HepG2 (cell line): ENCODE measurements around the gene NOSIP. TPM values are rescaled to one million over a fixed set of nuclear protein-coding genes. Genes with fewer than 3 reads are reported as not detected.
A peak's percentile ranks its signal among the peaks of the same experiment; 100 is the strongest.

ENCODE experiments used
- HNF4G ChIP-seq, 2 experiments: sonication (generic) in 1 of 2; formaldehyde crosslinking in 1 of 2; IDR thresholded peaks; 2 replicates each; pipeline versions ENCODE4 v1.4.0 to v1.6.1; 2011 to 2020; ENCODE audit warnings: borderline replicate concordance in 2 of 2, low read depth in 2 of 2, mild to moderate bottlenecking in 2 of 2, low read length in 1 of 2, missing genetic modification reagents in 1 of 2, moderate library complexity in 1 of 2
- MATR3 ChIP-seq: sonication (generic); formaldehyde crosslinking; IDR thresholded peaks from 2 replicates; pipeline ENCODE4 v1.4.0; 2020; ENCODE audit warnings: missing genetic modification reagents
- XRCC5 ChIP-seq: fragments of 200-400 bp; formaldehyde crosslinking; optimal IDR thresholded peaks from 2 replicates; pipeline ENCODE3; 2017; ENCODE audit warnings: mild to moderate bottlenecking, low read length
- ZNF431 ChIP-seq: sonication (generic); formaldehyde crosslinking; IDR thresholded peaks from 2 replicates; pipeline ENCODE4 v1.9.0; 2022; ENCODE audit warnings: missing genetic modification reagents, low read depth, mild to moderate bottlenecking, borderline replicate concordance
- polyA plus RNA-seq, 8 experiments: library from polyadenylated mRNA; depleted of rRNA in 3 of 8; stranded (reverse) in 7 of 8; unstranded in 1 of 8; fragments of >200 nt; fragmentation: Illumina TruSeq in 4 of 8; extraction: Trizol in 4 of 8; gene quantifications; 2 replicates each; pipeline versions ENCODE4 v1.2.1 to v1.2.3, GENCODE V29; 2011 to 2016; ENCODE audit warnings: low read depth in 4 of 8, missing spikeins in 1 of 8, mixed read lengths in 1 of 8; ENCODE audit not compliant: insufficient read depth in 1 of 8
- total RNA-seq, 5 experiments: library from RNA; depleted of rRNA; stranded (reverse); fragments of >200 nt; fragmentation: Illumina TruSeq; extraction: Trizol; gene quantifications; 2 replicates each; pipeline ENCODE4 v1.2.3, GENCODE V29; 2016; ENCODE audit warnings: low read depth in 1 of 5
- TF ChIP-seq, protein P1 (sequence below): fragments of 450-650 bp; IDR thresholded peaks from 2 replicates; pipeline ENCODE4 v1.6.1; 2016
- TF ChIP-seq, protein P2 (sequence below): IDR thresholded peaks from 2 replicates; pipeline ENCODE4 v1.6.1; 2016; ENCODE audit warnings: low read depth, control low read depth
- TF ChIP-seq, protein P3 (sequence below): sonication (generic); formaldehyde crosslinking; IDR thresholded peaks from 2 replicates; pipeline ENCODE4 v1.4.0; 2020; ENCODE audit warnings: missing genetic modification reagents, borderline replicate concordance
- TF ChIP-seq, protein P4 (sequence below): IDR thresholded peaks from 2 replicates; pipeline ENCODE4 v1.6.1; 2016; ENCODE audit warnings: mild to moderate bottlenecking
- TF ChIP-seq, protein P5 (sequence below): sonication (generic); formaldehyde crosslinking; IDR thresholded peaks from 2 replicates; pipeline ENCODE4 v1.4.0; 2020; ENCODE audit warnings: missing genetic modification reagents
- TF ChIP-seq, protein P6 (sequence below): IDR thresholded peaks from 2 replicates; pipeline ENCODE4 v1.6.1; 2016; ENCODE audit warnings: missing compliant biosample characterization, missing genetic modification reagents, borderline replicate concordance
- TF ChIP-seq, protein P7 (sequence below): IDR thresholded peaks from 2 replicates; pipeline ENCODE4 v1.6.1; 2016; ENCODE audit warnings: low read depth, borderline replicate concordance
- TF ChIP-seq, protein P8 (sequence below): sonication (generic); formaldehyde crosslinking; IDR thresholded peaks from 2 replicates; pipeline ENCODE4 v1.8.0; 2022; ENCODE audit warnings: missing genetic modification reagents, mild to moderate bottlenecking, borderline replicate concordance

Gene NOSIP
- total and polyA plus RNA-seq, 2 of the 13 experiments (the other 11 are each of a cell fraction or from before 2014, with no cell fraction given): 54.3 to 78.0 TPM

DNA sequence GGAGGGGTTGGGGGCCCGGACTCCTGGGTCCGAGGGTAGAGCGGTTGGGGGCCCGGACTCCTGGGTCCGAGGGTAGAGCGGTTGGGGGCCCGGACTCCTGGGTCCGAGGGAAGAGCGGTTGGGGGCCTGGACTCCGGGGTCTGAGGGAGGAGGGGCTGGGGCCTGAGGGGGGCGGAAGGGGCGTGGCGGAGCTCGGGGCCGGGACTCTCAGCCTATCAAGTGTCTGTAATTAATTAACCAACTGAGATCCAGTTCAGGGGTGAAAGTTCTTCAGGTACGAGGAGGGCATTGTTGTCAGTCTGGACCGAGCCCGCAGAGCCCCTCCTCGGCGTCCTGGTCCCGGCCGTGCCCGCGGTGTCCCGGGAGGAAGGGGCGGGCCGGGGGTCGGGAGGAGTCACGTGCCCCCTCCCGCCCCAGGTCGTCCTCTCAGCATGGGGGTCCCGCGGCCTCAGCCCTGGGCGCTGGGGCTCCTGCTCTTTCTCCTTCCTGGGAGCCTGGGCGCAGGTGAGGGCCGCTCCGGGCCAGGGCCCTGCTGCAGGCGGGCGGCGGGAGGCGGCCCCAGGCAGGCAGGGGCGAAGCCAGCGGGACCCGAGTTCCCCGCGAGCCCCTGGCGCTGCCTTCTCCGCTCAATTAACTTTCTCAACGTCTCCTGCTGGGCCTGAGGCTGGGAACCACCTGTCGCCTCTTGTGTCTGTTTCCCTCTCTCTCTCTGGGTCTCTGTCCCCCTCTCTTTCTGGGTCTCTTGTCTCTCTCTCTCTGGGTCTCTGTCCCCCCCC lies 67.2 kb downstream of the NOSIP start (continued):
- TF ChIP-seq, protein P1, sequence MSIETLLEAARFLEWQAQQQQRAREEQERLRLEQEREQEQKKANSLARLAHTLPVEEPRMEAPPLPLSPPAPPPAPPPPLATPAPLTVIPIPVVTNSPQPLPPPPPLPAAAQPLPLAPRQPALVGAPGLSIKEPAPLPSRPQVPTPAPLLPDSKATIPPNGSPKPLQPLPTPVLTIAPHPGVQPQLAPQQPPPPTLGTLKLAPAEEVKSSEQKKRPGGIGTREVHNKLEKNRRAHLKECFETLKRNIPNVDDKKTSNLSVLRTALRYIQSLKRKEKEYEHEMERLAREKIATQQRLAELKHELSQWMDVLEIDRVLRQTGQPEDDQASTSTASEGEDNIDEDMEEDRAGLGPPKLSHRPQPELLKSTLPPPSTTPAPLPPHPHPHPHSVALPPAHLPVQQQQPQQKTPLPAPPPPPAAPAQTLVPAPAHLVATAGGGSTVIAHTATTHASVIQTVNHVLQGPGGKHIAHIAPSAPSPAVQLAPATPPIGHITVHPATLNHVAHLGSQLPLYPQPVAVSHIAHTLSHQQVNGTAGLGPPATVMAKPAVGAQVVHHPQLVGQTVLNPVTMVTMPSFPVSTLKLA: no peak
- TF ChIP-seq, protein P2, sequence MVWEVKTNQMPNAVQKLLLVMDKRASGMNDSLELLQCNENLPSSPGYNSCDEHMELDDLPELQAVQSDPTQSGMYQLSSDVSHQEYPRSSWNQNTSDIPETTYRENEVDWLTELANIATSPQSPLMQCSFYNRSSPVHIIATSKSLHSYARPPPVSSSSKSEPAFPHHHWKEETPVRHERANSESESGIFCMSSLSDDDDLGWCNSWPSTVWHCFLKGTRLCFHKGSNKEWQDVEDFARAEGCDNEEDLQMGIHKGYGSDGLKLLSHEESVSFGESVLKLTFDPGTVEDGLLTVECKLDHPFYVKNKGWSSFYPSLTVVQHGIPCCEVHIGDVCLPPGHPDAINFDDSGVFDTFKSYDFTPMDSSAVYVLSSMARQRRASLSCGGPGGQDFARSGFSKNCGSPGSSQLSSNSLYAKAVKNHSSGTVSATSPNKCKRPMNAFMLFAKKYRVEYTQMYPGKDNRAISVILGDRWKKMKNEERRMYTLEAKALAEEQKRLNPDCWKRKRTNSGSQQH: no peak
- TF ChIP-seq, protein P3, sequence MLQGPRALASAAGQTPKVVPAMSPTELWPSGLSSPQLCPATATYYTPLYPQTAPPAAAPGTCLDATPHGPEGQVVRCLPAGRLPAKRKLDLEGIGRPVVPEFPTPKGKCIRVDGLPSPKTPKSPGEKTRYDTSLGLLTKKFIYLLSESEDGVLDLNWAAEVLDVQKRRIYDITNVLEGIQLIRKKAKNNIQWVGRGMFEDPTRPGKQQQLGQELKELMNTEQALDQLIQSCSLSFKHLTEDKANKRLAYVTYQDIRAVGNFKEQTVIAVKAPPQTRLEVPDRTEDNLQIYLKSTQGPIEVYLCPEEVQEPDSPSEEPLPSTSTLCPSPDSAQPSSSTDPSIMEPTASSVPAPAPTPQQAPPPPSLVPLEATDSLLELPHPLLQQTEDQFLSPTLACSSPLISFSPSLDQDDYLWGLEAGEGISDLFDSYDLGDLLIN: no peak
- TF ChIP-seq HNF4G (IDR thresholded peaks at IDR 0.05; ENCODE audit: borderline replicate concordance, low read depth, low read length) (0 out of 2 replicates have a peak, but pooled peaks have one; percentile 43), HNF4G (CRISPR knock-in tag; IDR thresholded peaks at IDR 0.05; ENCODE audit: borderline replicate concordance, low read depth) (0 out of 2 replicates have a peak, but pooled peaks have one; percentile 39), MATR3 (CRISPR knock-in tag) (no peak), XRCC5 (peak; percentile 24), ZNF431 (CRISPR knock-in tag) (no peak; the same call in 1 of the 2 replicates)
- TF ChIP-seq, protein P4, sequence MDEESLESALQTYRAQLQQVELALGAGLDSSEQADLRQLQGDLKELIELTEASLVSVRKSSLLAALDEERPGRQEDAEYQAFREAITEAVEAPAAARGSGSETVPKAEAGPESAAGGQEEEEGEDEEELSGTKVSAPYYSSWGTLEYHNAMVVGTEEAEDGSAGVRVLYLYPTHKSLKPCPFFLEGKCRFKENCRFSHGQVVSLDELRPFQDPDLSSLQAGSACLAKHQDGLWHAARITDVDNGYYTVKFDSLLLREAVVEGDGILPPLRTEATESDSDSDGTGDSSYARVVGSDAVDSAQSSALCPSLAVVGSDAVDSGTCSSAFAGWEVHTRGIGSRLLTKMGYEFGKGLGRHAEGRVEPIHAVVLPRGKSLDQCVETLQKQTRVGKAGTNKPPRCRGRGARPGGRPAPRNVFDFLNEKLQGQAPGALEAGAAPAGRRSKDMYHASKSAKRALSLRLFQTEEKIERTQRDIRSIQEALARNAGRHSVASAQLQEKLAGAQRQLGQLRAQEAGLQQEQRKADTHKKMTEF (CRISPR knock-in tag): peak; percentile 83
- TF ChIP-seq, protein P5, sequence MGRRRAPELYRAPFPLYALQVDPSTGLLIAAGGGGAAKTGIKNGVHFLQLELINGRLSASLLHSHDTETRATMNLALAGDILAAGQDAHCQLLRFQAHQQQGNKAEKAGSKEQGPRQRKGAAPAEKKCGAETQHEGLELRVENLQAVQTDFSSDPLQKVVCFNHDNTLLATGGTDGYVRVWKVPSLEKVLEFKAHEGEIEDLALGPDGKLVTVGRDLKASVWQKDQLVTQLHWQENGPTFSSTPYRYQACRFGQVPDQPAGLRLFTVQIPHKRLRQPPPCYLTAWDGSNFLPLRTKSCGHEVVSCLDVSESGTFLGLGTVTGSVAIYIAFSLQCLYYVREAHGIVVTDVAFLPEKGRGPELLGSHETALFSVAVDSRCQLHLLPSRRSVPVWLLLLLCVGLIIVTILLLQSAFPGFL (CRISPR knock-in tag): no peak
- TF ChIP-seq, protein P6, sequence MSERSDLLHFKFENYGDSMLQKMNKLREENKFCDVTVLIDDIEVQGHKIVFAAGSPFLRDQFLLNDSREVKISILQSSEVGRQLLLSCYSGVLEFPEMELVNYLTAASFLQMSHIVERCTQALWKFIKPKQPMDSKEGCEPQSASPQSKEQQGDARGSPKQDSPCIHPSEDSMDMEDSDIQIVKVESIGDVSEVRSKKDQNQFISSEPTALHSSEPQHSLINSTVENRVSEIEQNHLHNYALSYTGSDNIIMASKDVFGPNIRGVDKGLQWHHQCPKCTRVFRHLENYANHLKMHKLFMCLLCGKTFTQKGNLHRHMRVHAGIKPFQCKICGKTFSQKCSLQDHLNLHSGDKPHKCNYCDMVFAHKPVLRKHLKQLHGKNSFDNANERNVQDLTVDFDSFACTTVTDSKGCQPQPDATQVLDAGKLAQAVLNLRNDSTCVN (CRISPR knock-in tag): no peak
- TF ChIP-seq, protein P7, sequence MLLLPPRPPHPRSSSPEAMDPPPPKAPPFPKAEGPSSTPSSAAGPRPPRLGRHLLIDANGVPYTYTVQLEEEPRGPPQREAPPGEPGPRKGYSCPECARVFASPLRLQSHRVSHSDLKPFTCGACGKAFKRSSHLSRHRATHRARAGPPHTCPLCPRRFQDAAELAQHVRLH: peak; percentile 84
- TF ChIP-seq, protein P8, sequence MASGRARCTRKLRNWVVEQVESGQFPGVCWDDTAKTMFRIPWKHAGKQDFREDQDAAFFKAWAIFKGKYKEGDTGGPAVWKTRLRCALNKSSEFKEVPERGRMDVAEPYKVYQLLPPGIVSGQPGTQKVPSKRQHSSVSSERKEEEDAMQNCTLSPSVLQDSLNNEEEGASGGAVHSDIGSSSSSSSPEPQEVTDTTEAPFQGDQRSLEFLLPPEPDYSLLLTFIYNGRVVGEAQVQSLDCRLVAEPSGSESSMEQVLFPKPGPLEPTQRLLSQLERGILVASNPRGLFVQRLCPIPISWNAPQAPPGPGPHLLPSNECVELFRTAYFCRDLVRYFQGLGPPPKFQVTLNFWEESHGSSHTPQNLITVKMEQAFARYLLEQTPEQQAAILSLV (CRISPR knock-in tag): no peak
